Left ventricle myocardium inferior (tissue), 1 donor: ENCODE data around the gene B3GNT9. TPM values are rescaled to one million over a fixed set of nuclear protein-coding genes. Genes with fewer than 3 reads are reported as not detected.

ENCODE experiments used
- DNase-seq: peaks from one replicate; pipeline ENCODE4 v3.0.0-alpha.2; 2020
- H3K27ac ChIP-seq: fragments of 200-600 bp; replicated peaks from 2 replicates; pipeline ENCODE4 v1.8.0; 2021
- H3K27me3 ChIP-seq: fragments of 200-600 bp; 2 replicates; pipeline ENCODE4 v1.8.0; 2021; ENCODE audit warnings: low read depth
- H3K36me3 ChIP-seq: fragments of 200-600 bp; 2 replicates; pipeline ENCODE4 v1.8.0; 2021
- H3K4me1 ChIP-seq: fragments of 200-600 bp; 2 replicates; pipeline ENCODE4 v1.8.0; 2021
- H3K4me3 ChIP-seq: fragments of 200-600 bp; 2 replicates; pipeline ENCODE4 v1.8.0; 2021; ENCODE audit warnings: mild to moderate bottlenecking, moderate library complexity
- H3K9me3 ChIP-seq: fragments of 200-600 bp; replicated peaks from 2 replicates; pipeline ENCODE4 v1.8.0; 2021
- intact Hi-C: fragments of 100-400 bp; cut with micrococcal nuclease; formaldehyde crosslinking; loops from one replicate; pipeline ENCODE4 v1.11.0; 2022
- total RNA-seq: library from RNA; stranded (reverse); fragmentation: NEBNext Ultra II Directional; extraction: Animal tissue kit (Norgen Biotek cat#: 25700); gene quantifications from one replicate; pipeline ENCODE4 v1.2.1, GENCODE V29; 2021
- TF ChIP-seq, protein P1 (sequence below): fragments of 200-600 bp; IDR thresholded peaks from 2 replicates; pipeline ENCODE4 v1.8.0; 2021; ENCODE audit warnings: antibody characterized with exemption, mild to moderate bottlenecking, borderline replicate concordance
- donor health status: DM: no; HTN: yes; CAD: no; lungs with severe emphysema.

Gene B3GNT9
- total RNA-seq, 1 donor from 2014 or later, result 9.8 TPM

- H3K9me3 ChIP-seq, result no peaks in the 10 kb centered on the region
- peaks cover 64% of the 10 kb centered on the region for H3K36me3 ChIP-seq
- TF ChIP-seq, protein P1, sequence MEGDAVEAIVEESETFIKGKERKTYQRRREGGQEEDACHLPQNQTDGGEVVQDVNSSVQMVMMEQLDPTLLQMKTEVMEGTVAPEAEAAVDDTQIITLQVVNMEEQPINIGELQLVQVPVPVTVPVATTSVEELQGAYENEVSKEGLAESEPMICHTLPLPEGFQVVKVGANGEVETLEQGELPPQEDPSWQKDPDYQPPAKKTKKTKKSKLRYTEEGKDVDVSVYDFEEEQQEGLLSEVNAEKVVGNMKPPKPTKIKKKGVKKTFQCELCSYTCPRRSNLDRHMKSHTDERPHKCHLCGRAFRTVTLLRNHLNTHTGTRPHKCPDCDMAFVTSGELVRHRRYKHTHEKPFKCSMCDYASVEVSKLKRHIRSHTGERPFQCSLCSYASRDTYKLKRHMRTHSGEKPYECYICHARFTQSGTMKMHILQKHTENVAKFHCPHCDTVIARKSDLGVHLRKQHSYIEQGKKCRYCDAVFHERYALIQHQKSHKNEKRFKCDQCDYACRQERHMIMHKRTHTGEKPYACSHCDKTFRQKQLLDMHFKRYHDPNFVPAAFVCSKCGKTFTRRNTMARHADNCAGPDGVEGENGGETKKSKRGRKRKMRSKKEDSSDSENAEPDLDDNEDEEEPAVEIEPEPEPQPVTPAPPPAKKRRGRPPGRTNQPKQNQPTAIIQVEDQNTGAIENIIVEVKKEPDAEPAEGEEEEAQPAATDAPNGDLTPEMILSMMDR, result no peak
- DNase-seq, result no peak
- H3K4me3 ChIP-seq, result no peak overlapping the region
- peaks cover 12% of the 10 kb centered on the region for H3K27me3 ChIP-seq
- no peak overlapping the region for H3K27ac ChIP-seq
- peaks cover 19% of the 10 kb centered on the region for H3K4me1 ChIP-seq
- intact Hi-C loops, result no loop called here
These were observed 4.1 kb downstream of the B3GNT9 start for GRCh38 chr16:67146523-67147357.

- no peak overlapping the region for H3K4me3 ChIP-seq
- no peak for DNase-seq
- intact Hi-C loops, result no loop called here
- no peak overlapping the region for H3K27ac ChIP-seq
- H3K36me3 ChIP-seq, result peaks cover 74% of the 10 kb centered on the region
- TF ChIP-seq, protein P1, result no peak
- H3K4me1 ChIP-seq, result peaks cover 10% of the 10 kb centered on the region
- H3K27me3 ChIP-seq, result peaks cover 10% of the 10 kb centered on the region
- no peaks in the 10 kb centered on the region for H3K9me3 ChIP-seq
These were observed 5.1 kb downstream of the B3GNT9 start for GRCh38 chr16:67145746-67146145.

GRCh38 chr16:67144943-67145342 is 5.9 kb downstream of the B3GNT9 start:
- Histone ChIP-seq H3K27me3 (peaks cover 3% of the 10 kb centered on the region), H3K9me3 (no peaks in the 10 kb centered on the region), H3K4me1 (peaks cover 2% of the 10 kb centered on the region), H3K27ac (no peak overlapping the region), H3K4me3 (no peak overlapping the region), H3K36me3 (peaks cover 82% of the 10 kb centered on the region)
- DNase-seq, result no peak
- TF ChIP-seq, protein P1, result no peak
- intact Hi-C loops, result no loop called here

- Histone ChIP-seq H3K27me3 (no peaks in the 10 kb centered on the region), H3K27ac (no peak overlapping the region), H3K36me3 (peaks cover 98% of the 10 kb centered on the region), H3K4me1 (no peaks in the 10 kb centered on the region), H3K9me3 (no peaks in the 10 kb centered on the region), H3K4me3 (no peak overlapping the region)
- intact Hi-C loops, result no loop called here
- TF ChIP-seq, protein P1, result no peak
- DNase-seq, result no peak
These were observed 8.5 kb downstream of the B3GNT9 start for GRCh38 chr16:67142342-67142741.

- H3K27ac ChIP-seq, result no peak overlapping the region
- H3K9me3 ChIP-seq, result no peaks in the 10 kb centered on the region
- H3K27me3 ChIP-seq, result no peaks in the 10 kb centered on the region
- intact Hi-C loops, result no loop called here
- no peaks in the 10 kb centered on the region for H3K4me1 ChIP-seq
- H3K4me3 ChIP-seq, result no peak overlapping the region
- TF ChIP-seq, protein P1, result no peak
- no peak for DNase-seq
- peaks cover 98% of the 10 kb centered on the region for H3K36me3 ChIP-seq
These were observed 9.4 kb downstream of the B3GNT9 start for GRCh38 chr16:67141391-67141790.
